Lower lobe of right lung (tissue), 2 donors: ENCODE data around the gene DPP6. TPM values are rescaled to one million over a fixed set of nuclear protein-coding genes. Genes with fewer than 3 reads are reported as not detected.

Experiments used
- ATAC-seq, 2 donors: fragments of 200-7000 bp; cut with Tn5 transposase; one replicate each; pipeline ENCODE4 v1.9.1; 2020 to 2022; ENCODE audit warnings: mild to moderate bottlenecking in 2 of 2, moderate library complexity in 2 of 2
- DNase-seq: peaks from one replicate; pipeline ENCODE4 v3.0.0-alpha.2; 2020
- H3K27ac ChIP-seq: fragments of 200-600 bp; one replicate; pipeline ENCODE4 v1.8.0; 2022
- H3K27me3 ChIP-seq: fragments of 200-600 bp; one replicate; pipeline ENCODE4 v1.8.0; 2022; ENCODE audit warnings: low read depth
- H3K36me3 ChIP-seq: fragments of 200-600 bp; one replicate; pipeline ENCODE4 v1.8.0; 2022; ENCODE audit warnings: mild to moderate bottlenecking
- H3K4me1 ChIP-seq: fragments of 200-600 bp; one replicate; pipeline ENCODE4 v1.8.0; 2022
- H3K4me3 ChIP-seq: fragments of 200-600 bp; one replicate; pipeline ENCODE4 v1.8.0; 2022; ENCODE audit warnings: mild to moderate bottlenecking
- H3K9me3 ChIP-seq: fragments of 200-600 bp; one replicate; pipeline ENCODE4 v1.8.0; 2022
- intact Hi-C: fragments of 100-400 bp; cut with DNase I; formaldehyde crosslinking; loops from one replicate; pipeline ENCODE4 v1.11.0; 2022
- total RNA-seq: library from RNA; stranded (reverse); fragmentation: NEBNext Ultra II Directional; extraction: Animal tissue kit (Norgen Biotek cat#: 25700); gene quantifications from one replicate; pipeline ENCODE4 v1.2.1, GENCODE V29; 2021
- TF ChIP-seq, protein P1 (sequence below): fragments of 200-600 bp; IDR thresholded peaks from one replicate; pipeline ENCODE4 v1.8.0; 2022; ENCODE audit warnings: antibody characterized with exemption, mild to moderate bottlenecking
- donor health status: DM: no; HTN: yes; CAD: no; lungs with severe emphysema.

DPP6 gene
- total RNA-seq, 1 donor from 2014 or later: 0.71 TPM

DNA sequence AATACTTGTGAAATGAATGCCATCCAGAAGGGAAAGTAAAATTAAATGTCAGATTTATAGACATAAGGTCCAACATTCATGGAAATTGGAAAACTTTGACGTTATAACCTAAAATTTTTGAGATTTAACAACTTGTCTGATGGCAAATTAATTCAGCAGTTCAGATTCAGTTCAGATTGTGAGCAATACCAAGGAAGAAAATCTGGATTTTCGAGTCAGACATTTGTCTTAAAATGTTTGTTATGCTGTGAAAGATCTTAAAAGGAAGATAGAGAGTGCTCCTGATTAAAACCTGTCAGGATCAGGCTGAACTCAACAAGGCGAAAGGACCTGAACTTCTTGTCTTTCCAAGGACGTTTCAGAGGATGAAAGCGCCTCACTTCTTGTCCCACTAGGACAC, 629.8 kb downstream of the DPP6 start:
- Histone ChIP-seq H3K4me3 (no peak overlapping the region), H3K36me3 (no peaks in the 10 kb centered on the region), H3K9me3 (no peaks in the 10 kb centered on the region), H3K4me1 (no peaks in the 10 kb centered on the region), H3K27ac (no peak overlapping the region), H3K27me3 (no peaks in the 10 kb centered on the region)
- no peak for ATAC-seq
- no peak for DNase-seq
- TF ChIP-seq, protein P1, sequence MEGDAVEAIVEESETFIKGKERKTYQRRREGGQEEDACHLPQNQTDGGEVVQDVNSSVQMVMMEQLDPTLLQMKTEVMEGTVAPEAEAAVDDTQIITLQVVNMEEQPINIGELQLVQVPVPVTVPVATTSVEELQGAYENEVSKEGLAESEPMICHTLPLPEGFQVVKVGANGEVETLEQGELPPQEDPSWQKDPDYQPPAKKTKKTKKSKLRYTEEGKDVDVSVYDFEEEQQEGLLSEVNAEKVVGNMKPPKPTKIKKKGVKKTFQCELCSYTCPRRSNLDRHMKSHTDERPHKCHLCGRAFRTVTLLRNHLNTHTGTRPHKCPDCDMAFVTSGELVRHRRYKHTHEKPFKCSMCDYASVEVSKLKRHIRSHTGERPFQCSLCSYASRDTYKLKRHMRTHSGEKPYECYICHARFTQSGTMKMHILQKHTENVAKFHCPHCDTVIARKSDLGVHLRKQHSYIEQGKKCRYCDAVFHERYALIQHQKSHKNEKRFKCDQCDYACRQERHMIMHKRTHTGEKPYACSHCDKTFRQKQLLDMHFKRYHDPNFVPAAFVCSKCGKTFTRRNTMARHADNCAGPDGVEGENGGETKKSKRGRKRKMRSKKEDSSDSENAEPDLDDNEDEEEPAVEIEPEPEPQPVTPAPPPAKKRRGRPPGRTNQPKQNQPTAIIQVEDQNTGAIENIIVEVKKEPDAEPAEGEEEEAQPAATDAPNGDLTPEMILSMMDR: no peak
- intact Hi-C loops: no loop called here

DNA sequence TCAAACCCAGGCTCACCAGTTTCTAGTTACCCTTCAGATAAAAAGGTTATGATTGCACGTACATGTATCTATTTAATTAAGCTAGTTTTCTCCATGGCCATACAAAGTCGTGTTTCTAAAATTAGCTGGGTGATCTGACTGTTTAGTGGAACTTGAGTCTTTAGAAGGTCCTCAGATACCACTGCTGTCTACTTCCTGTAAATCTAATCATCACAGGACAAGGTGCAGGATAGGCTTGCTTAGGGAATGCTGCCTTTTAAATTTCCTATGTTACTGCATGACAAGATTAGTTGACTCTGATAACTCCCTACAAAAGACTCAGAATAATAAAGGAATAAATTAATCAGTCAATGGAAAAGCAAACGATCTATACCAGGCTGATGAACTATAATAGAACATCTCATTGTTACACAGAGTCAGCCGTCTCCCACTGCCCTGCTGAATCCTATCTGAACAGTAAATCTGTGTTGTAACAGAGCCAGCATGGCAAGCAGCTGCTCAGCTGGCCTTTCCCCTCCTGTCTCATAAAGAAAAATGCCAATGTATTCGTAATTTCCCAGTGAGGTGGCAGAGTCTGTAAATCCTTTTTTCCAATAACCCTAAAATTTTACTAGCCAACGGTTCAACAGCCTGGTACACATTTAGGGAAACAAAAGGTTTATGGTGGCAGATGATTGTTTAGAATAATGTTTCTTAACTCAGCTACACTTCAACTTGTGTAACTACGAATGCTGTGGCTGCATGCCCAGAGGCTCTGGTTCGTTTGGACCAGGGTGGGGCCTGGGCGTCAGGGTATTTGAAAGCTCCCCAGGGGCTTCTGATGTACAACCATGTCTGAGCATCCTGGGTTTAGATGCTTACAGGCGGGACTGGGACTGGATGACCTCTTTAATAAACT, 632.7 kb downstream of the DPP6 start:
- Histone ChIP-seq H3K27me3 (no peaks in the 10 kb centered on the region), H3K9me3 (no peaks in the 10 kb centered on the region), H3K27ac (no peak overlapping the region), H3K36me3 (no peaks in the 10 kb centered on the region), H3K4me1 (no peaks in the 10 kb centered on the region), H3K4me3 (no peak overlapping the region)
- TF ChIP-seq, protein P1: no peak
- DNase-seq (no peak), ATAC-seq (no peak)
- intact Hi-C loops: no loop called here

DNA sequence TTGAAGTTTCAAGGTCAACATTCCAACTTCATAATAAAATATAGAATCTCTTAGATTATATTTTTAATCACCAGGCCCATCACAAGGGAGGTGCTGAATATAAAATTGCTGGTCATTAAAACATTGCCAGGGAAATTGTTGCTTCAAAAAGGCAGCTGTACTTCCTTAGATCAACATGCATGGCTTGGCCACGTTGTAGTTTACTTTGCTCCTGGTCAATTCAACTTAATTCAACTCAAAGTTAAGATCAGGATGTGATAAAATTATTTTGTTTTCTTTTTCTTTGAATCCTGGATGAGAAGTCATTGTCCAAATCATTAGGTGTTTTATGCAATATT, 633.3 kb downstream of the DPP6 start:
- no peak for DNase-seq
- Histone ChIP-seq H3K4me3 (no peak overlapping the region), H3K9me3 (no peaks in the 10 kb centered on the region), H3K27ac (no peak overlapping the region), H3K27me3 (no peaks in the 10 kb centered on the region), H3K36me3 (no peaks in the 10 kb centered on the region), H3K4me1 (no peaks in the 10 kb centered on the region)
- intact Hi-C loops: no loop called here
- ATAC-seq: no peak
- TF ChIP-seq, protein P1: no peak

- Histone ChIP-seq H3K27me3 (no peaks in the 10 kb centered on the region), H3K36me3 (no peaks in the 10 kb centered on the region), H3K9me3 (no peaks in the 10 kb centered on the region), H3K27ac (no peak overlapping the region), H3K4me1 (no peaks in the 10 kb centered on the region), H3K4me3 (no peak overlapping the region)
- TF ChIP-seq, protein P1: no peak
- intact Hi-C loops: no loop called here
- no peak for ATAC-seq
- no peak for DNase-seq
Measured at GRCh38 chr7:154686305-154686704, 634.1 kb downstream of the DPP6 start.

DNA sequence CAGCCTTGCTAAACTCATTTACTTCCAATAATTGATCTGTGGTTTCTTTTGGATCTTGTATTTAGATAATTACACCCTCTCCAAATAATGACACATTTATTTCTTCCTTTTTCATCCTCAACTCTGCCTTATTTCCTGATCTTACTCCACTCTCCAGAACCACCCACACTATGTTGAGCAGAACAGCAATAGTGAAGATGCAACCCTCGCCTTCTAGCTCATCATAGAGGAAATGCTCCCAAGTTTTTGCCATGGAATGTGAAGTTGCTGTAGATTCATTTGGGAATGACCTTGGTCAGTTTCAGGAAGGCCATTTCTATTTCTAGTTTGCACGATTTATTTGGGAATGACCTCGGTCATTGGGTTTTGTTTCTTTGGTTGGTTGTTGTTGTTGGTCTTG, 636.8 kb downstream of the DPP6 start:
- Histone ChIP-seq H3K9me3 (no peaks in the 10 kb centered on the region), H3K4me1 (no peaks in the 10 kb centered on the region), H3K27me3 (no peaks in the 10 kb centered on the region), H3K36me3 (no peaks in the 10 kb centered on the region), H3K4me3 (no peak overlapping the region), H3K27ac (no peak overlapping the region)
- ATAC-seq: no peak
- intact Hi-C loops: no loop called here
- no peak for DNase-seq
- TF ChIP-seq, protein P1: no peak
